Inflammatory macrophage treated with lipopolysaccharide for 1 hour (primary cell): Measurements from ENCODE around the gene RXFP3.

Experiments
- DNase-seq, 2 donors: peaks; one replicate each; pipeline ENCODE4 v3.0.0-alpha.2; 2020 to 2022

The RXFP3 gene

DNA sequence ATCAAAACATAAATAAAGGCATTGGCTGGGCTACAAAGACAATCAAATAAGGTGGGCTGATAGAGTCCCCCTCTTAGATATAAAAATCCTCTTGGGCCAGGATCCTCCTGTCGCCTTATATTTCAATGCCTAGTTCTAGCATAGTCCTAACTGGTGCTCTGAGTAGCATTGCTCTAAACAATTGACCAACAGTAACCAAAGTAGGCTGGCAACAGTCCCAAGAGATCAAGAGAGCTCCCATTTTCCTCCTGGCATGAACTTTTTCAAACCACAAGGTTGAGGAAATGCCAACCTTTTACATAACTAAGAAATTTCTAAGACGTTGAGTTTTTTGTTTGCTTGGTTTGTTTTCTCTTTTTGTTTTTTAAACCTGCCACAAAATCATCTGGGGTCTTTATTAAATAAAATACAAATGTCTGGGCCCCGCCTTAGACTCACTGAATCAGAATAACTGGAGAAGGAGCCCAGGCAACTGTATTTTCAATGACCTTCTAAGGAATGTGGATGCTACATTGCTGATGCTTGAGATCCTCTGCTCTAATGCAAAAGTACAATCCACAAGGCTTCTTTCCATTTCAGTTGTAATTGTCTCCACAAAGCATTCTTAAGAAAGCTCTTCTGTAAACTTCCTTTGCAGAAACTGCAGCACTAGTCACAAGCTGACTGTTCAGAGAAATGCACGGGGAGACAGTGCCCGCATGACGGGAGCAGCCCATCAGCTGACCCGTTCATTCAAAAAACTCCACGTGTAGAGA is 45.4 kb downstream of the RXFP3 start:
- no peak for DNase-seq

DNA sequence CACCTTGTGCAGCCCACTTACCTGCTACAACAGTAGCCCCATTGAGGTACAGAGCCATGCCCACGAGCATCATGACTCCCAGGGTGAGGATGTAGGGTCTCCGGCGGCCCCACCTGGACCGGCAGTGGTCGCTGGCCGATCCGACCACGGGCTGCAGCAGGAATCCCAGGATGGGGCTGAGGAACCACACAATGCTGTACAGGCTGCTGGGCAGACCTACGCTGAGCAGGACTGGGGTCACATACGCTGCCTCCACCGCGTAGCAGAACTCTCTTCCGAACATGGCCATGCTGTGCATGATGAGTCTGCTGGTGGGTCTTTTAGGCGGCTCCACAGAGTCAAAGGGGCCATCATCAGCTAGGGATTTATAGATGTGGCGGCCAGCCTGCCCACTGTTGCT is 48.0 kb downstream of the RXFP3 start:
- DNase-seq, result no peak

DNA sequence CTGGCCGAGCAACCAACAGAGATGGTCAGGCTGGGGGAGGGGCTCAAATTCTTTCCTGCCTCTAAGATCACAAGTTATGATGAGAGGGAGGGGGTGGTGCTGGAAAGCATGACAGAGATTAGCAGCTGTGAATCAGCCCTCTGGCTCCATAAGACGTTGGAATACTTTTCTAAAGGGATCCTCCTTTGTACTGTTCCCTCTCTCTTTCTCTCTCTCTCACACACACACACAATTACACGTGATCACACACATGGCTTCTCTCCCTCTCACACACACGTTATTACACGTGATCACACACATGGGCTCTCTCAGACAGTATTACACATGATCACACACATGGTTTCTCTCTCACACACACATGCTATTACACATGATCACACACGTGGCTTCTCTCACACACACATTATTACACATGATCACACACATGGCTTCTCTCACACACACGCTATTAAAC is 48.5 kb downstream of the RXFP3 start, which contains the start of gene SLC45A2:
SLC45A2 (minus strand) TSS at position 23 of the 454 bp plus-strand sequence. CDS start 110 bp downstream, outside the sequence.
- no peak for DNase-seq

DNA sequence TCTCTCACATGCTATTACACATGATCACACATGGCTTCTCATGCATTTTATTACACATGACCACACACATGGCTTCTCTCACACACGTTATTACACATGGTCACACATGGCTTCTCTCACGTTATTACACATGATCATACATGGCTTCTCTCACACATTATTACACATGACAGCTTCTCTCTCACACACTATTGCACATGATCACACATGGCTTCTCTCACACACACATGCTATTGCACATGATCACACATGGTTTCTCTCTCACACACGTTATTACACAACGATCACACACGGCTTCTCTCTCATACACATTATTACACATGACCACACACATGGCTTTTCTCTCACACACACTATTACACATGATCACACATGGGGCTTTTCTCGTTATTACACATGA is 49.3 kb downstream of the RXFP3 start:
- no peak for DNase-seq
